Measurements from ENCODE around the gene SUN1.
"Not testable (repeated sequence)": the region's sequence is repeated elsewhere in the genome, so short reads cannot be mapped to it uniquely, and the experiment has no call there.

The SUN1 gene

GRCh38 chr7:919924-920341, 87.7 kb downstream of the SUN1 start:
- no peak for DNase-seq (ENCODE audit: low spot score)

DNA sequence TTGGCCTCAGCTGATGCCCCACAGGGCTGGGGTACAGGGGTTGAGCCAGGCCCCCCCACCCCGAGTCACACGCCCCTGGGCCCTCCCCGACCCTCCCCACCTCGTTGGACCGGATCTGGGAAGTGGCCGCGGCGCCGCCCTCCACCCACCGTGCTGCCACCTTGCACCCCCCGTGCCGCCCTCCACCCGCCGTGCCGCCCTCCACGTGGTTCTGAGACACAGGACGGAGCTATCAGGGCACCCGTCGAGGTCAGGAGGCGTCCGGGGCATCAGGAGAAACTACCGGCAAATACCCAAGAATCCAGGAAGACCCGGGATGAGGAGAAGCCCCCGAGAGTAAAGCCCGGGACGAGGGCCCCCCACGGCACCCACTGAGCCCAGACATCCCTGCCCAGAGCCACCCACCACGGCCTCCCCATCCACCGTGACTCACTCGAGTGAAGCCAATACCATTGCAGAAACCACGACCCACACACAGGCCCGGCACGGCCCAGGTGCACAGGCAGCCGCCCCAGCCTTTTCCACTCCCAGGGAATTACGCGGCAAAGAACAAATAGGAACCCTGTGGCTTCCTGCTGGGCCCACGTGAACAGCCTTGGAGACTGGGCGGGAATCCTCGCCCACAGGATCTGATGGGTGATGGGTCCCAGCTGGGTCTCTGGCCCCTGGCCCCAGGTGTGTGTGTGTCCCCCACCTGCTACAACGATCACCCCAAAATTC, 88.2 kb downstream of the SUN1 start:
- no peak for DNase-seq (ENCODE audit: low spot score)

DNA sequence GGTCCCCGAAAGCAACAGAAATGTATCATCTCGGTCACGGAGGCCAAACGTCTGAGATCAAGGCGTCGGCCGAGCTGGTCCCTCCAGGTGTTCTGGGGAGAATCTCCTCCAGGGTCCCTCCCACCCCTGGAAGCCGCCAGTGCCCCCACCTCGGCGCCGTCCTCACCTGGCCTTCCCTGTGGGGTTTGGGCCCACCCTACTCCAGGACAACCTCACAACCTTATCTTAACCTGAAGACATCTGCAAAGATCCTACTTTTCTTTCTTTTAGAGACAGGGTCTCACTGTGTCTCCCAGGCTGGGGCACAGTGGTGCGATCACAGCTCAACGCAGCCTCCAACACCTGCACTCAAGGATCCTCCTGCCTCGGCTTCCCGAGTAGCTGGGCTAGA, 88.8 kb downstream of the SUN1 start:
- DNase-seq (ENCODE audit: low spot score): no peak

DNA sequence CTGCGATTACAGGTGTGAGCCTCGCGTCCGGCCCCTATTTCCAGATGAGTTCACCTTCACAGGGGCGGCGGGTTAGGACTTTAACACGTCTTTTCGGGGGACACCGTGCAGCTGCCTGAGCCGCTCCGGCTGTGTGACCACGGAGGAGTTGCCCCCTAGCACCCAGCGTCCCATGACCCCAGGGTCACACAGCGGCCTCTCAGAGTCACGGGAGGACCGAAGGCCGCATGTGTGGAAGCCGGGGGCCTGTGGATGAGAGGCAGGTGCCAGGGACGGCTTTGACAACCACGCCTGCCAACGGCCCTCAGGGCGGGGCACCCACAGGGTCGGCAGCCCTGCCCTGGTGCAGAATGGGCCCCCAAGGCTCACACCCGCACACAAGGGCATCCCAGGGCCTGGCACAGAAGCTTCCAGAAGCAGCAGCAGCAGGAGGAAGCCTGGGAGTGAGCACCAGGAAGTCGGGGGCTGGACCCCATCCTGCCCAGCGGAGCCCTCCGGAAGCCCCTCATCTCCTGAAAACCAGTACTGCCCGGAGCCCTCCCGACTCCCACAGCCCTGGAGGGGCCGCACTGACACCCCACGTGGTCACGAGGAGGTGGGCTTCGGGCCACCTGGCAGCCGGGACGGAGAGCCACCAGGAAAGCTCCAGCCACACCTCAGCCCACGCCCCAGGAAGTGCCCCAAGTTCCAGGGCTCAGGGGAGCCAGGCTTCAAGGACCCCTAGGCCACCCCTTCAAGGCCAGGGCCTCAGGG, 89.5 kb downstream of the SUN1 start:
- DNase-seq (ENCODE audit: low spot score): no peak

DNA sequence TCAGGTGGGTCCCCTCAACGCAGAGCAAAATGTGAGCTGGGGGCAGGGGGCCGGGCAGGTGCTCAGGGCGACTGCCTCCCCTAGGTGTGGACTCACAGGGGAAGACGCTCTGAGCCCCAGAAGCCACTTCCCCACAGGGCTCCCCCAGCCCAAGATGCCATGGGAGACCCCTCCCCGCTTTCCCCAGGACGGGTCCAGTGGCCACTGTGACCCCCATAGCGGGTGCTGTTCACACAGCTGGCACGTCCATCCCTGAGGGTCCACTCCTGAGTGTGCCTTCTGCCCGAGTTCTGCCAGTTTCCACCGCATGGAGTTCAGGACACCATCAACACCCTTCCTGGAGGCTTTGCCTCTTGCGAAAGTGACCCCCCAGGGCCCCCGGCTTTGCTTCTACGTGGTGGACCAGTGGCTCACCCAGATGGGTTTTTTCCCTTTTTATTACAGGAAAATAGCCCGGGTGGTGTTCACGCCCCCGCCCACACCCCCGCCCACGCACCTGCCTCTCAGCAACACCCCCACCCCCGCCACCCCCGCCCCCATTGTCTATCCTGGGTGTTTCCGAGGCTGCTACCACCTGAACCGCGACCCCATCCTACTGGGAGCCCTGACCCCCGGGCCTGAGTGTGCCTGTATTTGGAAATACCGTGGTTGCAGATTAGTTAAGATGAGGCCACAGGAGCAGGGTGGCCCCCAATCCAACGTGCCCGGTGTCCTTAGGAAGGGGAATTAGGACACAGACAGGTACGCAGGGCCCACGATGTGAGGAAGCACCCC, 90.2 kb downstream of the SUN1 start:
- DNase-seq (ENCODE audit: low spot score): no peak

GRCh38 chr7:923108-924041, 91.1 kb downstream of the SUN1 start:
- DNase-seq (ENCODE audit: low spot score): no peak

- DNase-seq (ENCODE audit: low spot score): not testable (repeated sequence)
Measured at GRCh38 chr7:924042-924441, 91.8 kb downstream of the SUN1 start.

All from putamen (tissue), 1 donor.